CD4-positive, alpha-beta T cell treated with Interferon gamma for 1 hour (primary cell): ENCODE results near the gene MYO5A.
A peak's percentile ranks its signal among the peaks of the same experiment; 100 is the strongest.
"Not testable (repeated sequence)": the region's sequence is repeated elsewhere in the genome, so short reads cannot be mapped to it uniquely, and the experiment has no call there.

Experiments used
- DNase-seq: peaks from one replicate; pipeline ENCODE4 v3.0.0-alpha.2; 2020

Gene MYO5A

DNA sequence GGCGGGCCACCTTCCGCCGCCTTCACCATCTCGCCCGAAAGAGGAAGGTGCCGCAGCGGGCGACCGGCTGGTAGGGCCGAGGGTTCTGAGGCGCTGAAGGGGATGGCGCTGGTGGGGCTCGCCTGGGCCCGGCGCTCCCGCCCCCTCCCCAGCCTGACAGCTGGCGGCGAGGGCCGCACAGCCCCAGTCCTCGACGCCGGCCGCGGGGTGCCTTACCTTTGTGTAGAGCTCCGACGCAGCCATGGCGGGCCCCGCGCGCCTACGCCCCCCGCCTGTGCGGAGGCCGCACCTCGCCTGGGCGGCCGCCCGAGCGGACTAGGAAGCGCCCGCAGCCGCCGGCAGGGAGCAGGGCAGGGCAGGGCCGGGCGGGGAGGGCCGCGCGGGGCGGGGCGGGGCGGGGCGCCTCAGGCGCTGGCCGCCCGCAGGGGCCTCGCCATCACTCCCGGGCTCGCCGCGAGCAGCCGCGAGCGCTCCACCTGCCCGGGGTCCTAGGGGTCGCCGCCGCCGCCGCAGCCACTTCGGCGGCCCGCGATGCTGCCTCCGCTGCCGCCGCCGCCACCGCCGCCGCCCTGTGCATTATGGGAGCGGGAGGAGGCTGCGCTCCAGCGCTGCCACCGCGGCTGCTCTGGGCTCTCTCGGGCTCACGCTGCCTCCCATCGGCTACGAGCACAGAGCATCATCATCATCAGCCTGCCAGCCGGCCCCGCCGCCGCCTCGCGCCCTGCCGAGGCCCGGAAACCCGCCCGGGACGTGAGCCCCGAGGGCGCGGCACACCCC, at the start of gene MYO5A:
TSS of gene MYO5A (minus strand) at position 317 of the 777 bp plus-strand sequence. CDS start at position 243, 74 bp downstream.
- DNase-seq = peak; percentile 84

DNA sequence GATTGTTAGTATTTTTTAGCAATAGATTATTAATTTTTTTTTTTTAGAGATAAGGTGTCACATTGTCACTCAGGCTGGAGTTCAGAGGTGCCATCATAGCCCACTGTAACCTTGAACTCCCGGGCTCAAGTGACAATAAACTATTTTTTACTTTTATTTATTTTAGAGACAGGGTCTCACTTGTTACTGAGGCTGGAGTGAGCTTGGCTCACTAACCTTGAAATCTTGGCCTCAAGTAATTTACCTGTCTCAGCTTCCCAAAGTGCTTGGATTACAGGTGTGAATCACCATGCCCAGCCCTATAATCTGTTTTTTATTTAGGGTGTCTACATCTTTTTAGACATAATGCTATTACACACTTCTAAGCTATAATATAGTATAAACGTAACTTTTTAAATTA, 48.0 kb upstream of the MYO5A start:
- no peak for DNase-seq

DNA sequence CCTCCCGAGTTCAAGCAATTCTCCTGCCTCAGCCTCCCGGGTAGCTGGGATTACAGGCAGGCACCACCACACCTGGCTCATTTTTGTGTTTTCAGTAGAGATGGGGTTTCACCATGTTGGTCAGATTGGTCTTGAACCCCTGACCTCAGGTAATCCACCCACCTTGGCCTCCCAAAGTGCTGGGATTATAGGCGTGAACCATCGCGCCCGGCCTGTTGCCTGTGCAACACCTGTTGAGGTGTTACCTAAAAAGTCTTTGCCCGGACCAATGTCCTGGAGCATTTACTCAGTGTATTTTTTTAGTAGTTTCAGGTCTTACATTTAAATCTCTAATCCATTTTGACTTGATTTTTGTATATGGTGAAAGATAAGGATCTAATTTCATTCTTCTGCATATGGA, 46.9 kb upstream of the MYO5A start:
- not testable (repeated sequence) for DNase-seq

DNA sequence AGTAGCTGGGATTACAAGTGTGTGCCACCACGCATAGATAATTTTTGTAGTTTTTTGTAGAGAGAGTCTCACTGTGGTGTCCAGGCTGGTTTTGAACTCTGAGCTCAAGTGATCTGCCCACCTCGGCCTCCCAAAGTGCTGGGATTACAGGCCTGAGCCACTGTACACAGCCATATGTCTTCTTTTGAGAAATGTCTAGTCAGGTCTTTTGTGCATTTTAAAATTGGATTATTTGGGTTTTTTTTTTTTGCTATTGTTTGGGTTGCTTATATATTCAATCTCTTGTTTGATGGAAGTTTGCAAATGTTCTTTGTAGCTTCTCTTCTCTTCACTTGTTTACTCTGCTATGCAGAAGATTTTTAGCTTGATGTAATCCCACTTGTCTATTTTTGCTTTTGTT, 46.4 kb upstream of the MYO5A start:
- no peak for DNase-seq

DNA sequence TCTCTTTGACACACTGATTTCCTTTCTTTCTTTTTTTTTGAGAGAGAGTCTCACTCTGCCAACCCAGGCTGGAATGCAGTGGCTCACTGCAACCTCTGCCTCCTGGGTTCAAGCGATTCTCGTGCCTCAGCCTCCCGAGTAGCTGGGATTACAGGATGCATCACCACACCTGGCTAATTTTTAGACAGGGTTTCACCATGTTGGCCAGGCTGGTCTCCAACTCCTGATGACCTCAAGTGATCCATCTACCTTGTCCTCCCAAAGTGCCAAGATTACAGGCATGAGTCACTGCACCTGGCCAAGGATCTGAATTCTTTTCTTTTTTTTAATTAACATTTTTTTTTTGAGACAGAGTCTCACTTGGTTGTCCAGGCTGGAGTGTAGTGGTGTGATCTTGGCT, 45.9 kb upstream of the MYO5A start:
- DNase-seq = not testable (repeated sequence)

DNA sequence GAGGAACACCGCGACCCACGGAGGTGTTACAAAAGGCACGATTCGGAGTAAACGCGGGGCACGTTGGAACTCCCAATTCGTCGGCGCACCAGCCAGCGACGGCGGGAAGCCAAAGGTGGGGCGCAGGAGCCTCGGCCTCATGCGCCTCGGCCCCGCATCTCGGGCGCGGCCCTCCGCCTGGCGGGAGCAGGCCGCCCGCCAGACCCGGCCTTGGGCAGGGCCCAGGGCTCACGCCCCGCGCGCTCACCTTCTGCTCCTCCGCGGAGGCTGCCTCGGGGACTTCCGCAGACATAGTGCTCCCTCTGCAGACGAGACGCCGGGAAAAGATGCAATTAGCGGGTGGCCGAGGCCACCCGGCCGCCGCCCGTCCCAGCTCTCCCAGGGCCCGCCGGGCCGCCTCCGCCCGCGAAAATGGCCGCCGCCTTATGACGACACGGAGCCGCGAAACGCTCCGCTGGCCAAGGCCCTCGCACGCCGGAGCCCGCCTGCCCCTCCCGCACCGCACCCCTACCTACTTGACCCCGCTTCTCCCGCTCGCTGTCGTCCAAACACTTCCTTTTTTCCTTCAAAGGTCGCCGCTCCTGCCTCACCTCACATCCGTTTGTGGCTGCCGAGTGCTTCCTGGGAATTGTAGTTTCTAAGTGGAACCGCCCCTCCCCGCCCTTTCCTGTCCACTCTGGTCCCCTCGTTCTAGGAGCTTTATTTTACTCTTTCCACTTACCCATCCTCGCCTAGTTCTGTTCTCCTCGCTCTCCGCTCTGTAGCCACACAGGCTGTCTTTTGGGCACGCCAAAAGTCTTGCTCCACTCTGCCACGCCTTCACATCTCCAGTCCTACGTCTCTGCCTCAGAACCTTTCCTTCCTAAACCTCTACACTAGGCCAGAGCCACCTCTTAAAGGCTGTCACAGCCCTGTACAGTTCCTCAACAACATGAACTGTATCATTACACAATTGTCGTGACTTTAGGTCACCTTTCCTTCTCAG, 40.2 kb upstream of the MYO5A start, which contains the start of gene ARPP19:
TSS of gene ARPP19 (minus strand) at position 430 of the 985 bp plus-strand sequence. CDS start at position 292, 138 bp downstream.
- peak; percentile 88 for DNase-seq

DNA sequence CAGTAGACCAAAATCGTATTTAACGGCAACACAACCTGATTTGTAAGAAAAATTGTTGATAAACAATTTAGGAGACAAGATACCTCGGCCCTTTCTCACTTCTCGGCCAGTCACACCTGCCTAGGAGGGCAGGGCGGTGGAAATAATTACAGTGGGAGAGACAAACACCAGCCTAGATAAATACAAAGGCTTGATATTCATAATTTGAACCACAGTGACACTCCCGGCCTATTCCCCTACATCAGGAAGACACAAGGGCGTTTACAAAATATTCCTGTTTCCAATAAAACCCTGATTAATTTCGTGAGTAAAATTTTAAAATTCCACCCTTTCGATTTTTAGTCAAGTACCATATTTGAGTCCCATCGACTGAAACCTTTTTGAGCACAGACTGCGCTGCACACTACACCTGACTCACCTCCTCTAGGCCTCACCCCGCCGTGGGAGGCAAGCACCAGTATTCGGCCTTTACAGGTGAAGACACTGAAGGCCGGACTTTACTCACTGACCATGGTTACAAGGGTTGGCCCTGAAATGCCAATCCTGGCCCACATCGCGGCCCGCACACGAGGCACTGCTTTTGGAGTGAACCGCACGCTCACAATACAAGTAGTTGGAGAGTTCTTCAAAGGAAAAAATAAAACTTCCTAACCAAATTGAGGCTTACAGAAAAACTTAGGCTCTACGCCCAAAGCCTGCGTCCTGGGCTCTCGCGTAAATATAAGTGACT, 39.4 kb upstream of the MYO5A start:
- peak; percentile 13 for DNase-seq

DNA sequence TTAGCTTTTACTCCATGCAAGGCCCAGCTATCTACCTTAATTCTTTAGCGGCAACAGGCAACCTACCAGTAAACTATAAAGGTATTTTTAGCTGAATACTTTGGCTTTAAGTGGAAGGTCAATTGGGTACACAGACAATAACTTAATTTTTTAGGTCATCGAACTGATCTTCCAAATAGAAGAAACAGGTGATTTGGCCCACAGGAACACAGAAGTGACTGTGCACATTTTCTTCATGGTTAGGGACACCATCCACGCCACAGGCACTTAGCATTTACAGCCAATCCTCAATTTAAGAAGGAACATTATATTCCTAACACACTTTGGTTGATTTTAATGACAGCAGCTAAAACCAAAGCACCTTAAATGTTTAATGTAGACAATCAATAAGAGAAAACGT, 38.2 kb upstream of the MYO5A start:
- DNase-seq = no peak

DNA sequence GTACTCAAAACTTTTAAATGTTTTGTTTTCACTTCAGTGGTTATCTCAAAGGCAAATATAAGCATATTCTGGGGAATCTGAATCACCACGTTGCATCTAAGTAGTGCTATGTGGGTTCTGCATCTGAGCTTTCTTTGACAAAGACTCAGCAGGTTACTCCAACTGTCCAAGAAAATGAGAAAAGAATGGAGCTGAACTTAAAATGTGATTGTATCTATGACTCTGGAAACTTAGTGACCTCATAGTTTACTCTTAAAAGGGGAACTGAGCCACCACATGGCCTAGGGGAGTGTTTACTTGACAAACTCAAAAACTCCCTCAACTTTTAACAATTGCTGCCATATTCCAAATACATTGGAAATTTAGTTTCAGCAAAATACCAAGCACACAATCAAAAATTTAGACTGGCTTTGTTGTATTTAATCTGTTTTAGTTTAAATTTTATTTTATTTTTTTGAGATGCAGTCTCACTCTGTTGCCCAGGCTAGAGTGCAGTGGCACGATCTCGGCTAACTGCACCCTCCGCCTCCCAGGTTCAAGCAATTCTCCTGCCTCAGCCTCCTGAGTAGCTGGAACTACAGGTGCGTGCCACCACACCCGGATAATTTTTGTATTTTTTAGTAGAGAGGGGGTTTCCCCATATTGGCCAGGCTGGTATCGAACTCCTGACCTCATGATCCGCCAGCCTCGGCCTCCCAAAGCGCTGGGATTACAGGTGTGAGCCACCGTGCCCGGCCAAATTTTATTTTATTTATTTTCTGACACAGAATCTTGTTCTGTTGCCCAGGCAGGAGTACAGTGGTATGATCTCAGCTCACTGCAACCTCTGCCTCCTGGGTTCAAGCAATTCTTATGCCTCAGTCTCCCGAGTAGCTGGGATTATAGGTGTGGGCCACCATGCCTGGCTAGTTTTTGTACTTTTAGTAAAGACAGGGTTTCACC, 37.0 kb upstream of the MYO5A start:
- DNase-seq = not testable (repeated sequence)

DNA sequence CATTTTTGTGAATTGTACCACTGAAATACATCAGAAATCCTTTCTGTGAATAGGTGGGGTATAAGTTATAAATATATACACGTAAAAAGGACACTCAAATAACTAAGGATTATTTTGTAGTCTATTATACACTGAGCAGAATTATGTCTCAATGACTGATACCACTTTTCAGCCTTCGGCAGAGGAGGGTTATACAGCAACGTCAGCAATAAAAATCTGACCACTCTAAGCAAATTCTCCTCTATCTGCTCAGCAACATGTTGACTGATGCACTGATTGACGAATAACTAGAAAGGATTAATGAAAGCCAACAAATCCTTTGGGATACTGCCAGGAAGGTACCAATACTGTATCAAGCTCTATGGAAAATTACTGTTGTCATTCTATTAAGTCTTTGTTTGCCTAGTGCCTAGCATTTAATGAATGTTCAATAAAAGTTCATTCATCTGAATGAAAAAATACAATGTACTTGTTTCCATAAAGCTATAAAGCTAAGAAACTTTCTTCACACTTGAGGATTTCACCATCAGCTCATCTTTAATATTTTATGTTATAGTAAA, 34.9 kb upstream of the MYO5A start:
- no peak for DNase-seq

DNA sequence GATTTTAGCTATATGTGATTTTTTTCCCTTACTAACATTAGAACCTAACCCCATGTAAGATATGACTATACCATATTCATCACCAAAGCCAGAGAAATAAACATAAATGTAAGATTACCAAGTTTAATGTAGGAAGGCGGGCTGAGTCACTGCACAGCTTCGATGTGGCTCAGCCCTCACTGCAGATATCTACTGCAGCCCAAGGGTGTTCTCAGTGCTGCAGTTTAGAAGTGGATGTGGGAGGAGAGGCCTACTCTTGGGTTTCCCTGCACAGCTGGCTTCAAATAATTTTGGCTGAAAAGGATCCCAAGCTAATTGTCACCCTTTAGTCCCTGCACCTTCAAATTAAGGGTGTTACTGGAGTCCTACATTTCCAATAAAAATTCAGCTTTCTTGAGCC, 30.9 kb upstream of the MYO5A start:
- no peak for DNase-seq

DNA sequence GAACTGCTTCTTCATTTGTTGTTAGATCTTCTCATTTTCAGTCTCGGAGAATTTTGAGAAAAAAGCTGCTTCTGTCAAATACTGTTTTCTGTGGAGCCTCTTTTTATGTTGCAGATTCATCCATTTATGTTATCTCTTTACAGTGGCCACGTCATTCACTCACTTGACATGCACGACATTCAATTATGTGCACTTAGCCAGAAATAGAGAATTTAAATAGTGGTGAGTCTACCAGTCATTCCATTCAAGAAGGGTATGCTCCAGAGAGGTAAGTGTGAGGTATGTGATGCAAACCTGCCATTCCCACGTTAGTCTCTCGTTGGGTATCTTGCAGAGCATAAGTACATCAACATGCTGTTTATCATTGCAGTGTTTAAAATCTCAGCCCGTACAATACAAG, 30.3 kb upstream of the MYO5A start:
- no peak for DNase-seq

DNA sequence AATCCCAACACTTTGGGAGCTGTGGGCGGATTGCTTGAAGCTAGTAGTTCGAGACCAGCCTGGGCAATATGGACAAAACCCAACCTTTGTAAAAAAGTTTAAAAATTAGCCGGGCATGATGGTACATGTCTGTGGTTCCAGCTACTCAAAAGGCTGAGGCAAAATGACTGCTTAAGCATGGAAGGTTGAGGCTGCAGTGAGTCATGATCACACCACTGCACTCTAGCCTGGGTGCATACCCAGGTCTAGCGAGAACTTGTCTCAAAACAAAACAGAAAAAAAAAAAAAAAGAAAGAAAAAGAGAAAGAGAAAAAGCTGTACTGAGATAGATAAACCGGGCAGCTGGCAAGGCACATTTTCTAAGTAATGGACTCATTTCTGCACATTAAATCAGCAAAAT, 29.5 kb upstream of the MYO5A start:
- peak; percentile 14 for DNase-seq

DNA sequence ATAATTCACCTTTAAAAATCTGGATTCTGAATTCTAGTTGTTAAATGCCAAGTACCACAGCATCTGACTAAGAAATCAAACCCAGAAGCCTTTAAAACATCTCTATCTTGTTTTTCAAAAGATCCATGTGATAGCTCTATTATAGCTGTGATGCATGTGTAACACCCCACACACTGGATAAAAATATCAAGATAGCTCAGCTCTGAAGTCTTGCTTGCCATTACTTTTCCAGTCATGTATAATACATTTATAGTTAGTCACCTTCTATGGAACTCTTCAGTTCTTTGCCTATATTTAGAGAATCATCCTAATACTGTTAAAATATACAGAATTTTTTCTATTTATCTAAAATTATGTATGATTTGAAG, 28.6 kb upstream of the MYO5A start:
- DNase-seq = no peak

DNA sequence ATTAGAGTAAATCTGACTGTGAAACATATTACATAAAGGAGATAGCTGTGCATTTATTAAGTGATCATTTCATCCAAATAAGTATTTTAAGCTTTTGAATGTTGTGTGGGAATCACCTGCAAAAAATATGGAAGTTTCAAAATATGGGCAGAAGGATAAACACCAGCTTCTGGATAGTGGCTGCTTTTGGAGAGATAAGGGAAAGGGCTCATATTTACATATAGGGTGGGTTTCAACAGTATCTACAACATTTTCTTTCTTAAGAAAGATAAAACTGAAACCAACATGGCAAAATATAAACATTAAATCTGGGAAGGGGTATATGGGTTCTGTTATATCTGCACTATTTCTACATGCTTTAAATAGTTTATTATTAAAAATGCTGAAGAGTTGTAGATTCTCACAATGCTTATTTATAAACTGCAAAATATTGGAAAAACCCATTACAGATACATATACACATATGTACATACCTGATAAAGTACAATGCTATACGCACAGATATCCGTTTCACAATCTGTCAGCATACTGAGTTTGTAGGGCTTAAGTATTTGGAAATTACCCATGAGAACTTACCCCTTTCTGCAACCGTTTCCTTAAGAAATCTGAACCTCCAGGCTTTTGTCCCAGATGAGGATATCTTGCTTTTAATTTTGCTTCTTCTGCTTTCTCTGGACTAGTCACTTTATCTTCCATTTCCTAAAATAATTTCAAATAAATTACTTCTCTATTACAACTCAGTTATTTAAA, 28.0 kb upstream of the MYO5A start:
- no peak for DNase-seq

DNA sequence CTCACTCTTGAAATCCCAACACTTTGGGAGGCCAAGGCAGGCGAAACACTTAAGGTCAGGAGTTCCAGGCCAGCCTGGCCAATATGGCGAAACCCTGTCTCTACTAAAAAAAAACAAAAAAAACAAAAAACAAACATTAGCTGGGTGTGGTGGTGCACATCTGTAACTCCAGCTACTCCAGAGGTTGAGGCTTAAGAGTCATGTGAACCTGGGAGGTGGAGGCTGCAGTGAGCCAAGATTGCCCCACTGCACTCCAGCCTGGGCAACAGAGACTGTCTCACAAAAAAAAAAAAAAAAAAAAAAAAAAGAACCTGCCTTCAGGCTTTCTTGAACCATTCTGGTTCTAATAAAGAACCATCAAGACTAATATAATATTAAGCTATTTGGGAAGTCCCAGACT, 23.6 kb upstream of the MYO5A start:
- no peak for DNase-seq

DNA sequence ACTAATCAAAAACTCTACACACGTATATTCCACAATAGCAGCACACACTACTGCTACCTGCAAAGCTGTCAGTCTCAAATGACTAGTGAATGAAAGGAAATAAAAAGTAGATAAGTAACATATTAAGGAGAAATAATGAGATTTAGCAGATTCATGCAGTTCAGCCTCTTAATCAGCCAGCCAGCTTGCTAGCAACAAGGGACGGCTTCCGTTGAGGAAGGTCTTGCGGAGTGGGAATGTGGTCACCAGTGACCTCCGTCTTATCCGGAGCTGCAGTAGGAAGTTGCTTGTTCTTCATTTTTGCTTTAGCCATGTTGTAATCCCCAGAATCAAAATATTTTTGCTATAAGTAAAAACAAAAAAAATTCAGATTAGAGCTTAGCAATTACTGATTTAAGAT, 23.1 kb upstream of the MYO5A start:
- peak; percentile 28 for DNase-seq

DNA sequence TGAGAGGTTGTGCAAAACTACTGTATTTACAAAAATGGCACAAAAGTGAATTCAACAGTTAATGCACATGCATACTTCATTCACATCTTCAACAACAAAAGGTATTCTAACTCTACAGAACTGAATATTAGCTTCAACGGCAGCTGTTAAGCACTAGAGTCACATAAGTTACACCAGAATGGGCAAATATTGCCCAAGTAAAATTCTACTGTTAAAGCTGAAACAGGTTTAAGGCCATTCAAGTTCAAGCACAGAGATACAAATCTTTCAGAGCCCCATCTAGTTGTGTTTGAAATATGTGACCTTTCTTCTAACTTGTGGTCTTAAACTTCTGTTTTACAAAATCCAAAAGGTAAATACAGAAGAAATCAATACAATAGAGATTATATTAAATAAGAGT, 22.5 kb upstream of the MYO5A start:
- DNase-seq = not testable (repeated sequence)

DNA sequence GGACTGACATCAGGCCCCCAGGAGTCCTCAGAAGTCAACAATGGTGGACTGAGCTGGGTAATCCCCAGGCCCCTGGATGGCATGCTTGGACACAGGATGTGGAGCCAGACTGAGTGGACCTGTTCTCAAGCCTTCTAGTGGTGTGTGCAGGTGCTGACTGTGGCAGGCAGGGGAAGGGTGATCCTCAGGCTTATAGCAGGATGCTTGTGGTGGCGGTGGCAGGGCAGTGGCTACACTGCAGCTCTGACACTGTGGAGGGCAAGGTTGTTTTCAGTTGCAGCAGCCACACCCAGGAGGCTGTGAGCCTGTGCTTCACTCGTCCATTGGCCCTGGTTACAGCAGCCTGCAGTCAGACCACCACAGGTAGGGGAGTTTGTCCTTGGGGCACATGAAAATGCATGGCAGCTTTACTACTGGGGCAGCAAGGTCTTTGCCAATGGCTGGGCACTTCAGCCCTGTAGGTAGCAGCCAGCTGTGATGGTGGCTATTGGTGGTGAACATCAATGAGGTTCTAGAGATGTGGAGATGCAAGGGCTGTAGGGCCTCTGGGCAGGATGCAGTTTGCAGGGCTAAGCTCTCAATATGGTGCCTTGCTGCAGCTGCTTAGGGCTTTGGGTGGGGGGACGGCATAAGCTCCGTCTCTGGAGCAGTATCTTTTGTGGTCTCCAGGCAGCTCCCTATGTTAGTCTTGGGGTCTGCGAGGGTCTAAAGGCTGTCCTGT, 17.5 kb upstream of the MYO5A start:
- DNase-seq = peak; percentile 10

DNA sequence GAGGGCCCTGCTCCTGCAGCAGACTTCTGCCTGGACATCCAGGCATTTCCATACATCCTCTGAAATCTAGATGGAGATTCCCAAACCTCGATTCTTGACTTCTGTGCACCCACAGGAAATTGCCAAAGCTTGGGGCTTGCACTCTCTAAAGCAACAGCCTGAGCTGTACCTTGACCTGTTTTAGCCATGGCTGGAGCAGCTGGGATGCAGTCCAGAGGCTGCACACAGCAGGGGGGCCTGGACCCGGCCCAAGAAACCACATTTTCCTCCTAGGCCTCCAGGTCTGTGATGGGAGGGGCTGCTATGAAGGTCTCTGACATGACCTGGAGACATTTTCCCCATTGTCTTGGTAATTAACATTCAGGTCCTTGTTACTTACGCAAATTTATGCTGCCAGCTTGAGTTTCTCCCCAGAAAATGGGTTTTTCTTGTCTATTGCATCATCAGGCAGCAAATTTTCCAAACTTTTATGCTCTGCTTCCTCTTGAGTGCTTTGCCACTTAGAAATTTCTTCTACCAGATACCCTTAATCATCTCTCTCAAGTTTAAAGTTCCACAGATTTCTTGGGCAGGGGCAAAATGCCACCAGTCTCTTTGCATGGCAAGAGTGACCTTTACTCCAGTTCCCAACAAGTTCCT, 11.8 kb upstream of the MYO5A start:
- DNase-seq = no peak
